Uterus (tissue), 2 donors: Measurements from ENCODE around the gene ARCN1.

Experiments used
- CTCF ChIP-seq, 4 experiments: fragments of 200-600 bp in 2 of 4; fragments of 450-650 bp in 2 of 4; sonication (generic) in 2 of 4; IDR thresholded peaks; one replicate each; pipeline ENCODE4 v1.5.1; 2016 to 2019; ENCODE audit warnings: antibody characterized with exemption in 4 of 4, mild to moderate bottlenecking in 2 of 4, moderate library complexity in 1 of 4
- POLR2A ChIP-seq, 2 donors: fragments of 450-650 bp; IDR thresholded peaks; one replicate each; pipeline ENCODE4 v1.6.1; 2016; ENCODE audit warnings: antibody characterized with exemption in 2 of 2, mild to moderate bottlenecking in 1 of 2, moderate library complexity in 1 of 2

DNA sequence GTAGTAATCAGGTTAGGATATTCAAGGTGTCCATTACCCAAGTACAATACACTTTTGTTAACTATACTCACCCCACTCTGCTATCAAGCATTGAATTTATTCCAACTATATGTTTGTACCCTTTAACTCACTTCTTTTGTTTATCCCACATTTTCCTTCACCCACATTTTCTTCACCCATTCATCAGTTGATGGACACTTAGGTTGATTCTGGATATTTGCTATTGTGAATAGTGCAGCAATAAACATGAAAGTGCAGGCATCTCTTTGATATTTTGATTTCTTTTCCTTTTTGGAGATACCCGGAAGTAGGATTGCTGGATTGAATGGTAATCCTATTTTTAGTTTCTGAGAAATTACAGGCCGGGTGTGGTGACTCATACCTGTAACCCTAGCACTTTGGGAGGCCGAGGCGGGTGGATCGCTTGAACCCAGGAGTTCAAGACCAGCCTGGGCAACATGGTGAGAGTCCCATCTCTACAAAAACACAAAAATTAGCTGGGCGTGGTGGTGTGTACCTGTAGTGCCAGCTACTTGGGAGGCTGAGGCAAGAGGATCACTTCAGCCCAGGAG, 34.7 kb upstream of the ARCN1 start:
- TF ChIP-seq CTCF (IDR thresholded peaks at IDR 0.05) (no peak), POLR2A (IDR thresholded peaks at IDR 0.05) (no peak)
